Measurements from ENCODE around the gene ADARB2. TPM values are rescaled to one million over a fixed set of nuclear protein-coding genes. Genes with fewer than 3 reads are reported as not detected.

ADARB2 gene
- total and polyA plus RNA-seq, 2 experiments from 2014 or later: 2.0 to 5.0 TPM

GRCh38 chr10:1200866-1201807 is 536.2 kb downstream of the ADARB2 start (continued):
- no peak for TF ChIP-seq ZNF462 (CRISPR knock-in tag; IDR thresholded peaks at IDR 0.05)

- Histone ChIP-seq H3K27me3 (ENCODE audit: insufficient read depth) (no peaks in the 10 kb centered on the region), H3K27ac (ENCODE audit: low read depth) (no peak overlapping the region), H3K36me3 (ENCODE audit: insufficient read depth) (no peaks in the 10 kb centered on the region; the same call in 1 of the 2 replicates), H3K79me2 (replicated peaks; ENCODE audit: insufficient read depth) (no peaks in the 10 kb centered on the region), H3K4me1 (ENCODE audit: insufficient read depth) (peaks cover 4% of the 10 kb centered on the region; the same call in 1 of the 2 replicates), H3K9me2 (ENCODE audit: insufficient read depth) (no peaks in the 10 kb centered on the region), H2AFZ (no peak overlapping the region), H3K4me3 (no peak overlapping the region), H4K20me1 (replicated peaks; ENCODE audit: insufficient read depth) (no peaks in the 10 kb centered on the region), H3K4me2 (no peak overlapping the region), H3F3A (replicated peaks; ENCODE audit: low read depth) (no peaks in the 10 kb centered on the region)
- H3K27ac Mint-ChIP-seq: no peak overlapping the region
- no peak for TF ChIP-seq JUNB (IDR thresholded peaks at IDR 0.05; ENCODE audit: unreplicated experiment)
- H3K9me3 Mint-ChIP-seq: no peaks in the 10 kb centered on the region
- peaks cover 18% of the 10 kb centered on the region for H3K27me3 Mint-ChIP-seq (ENCODE audit: insufficient read depth, low read depth, poor library complexity)
- no peaks in the 10 kb centered on the region for H3K36me3 Mint-ChIP-seq (ENCODE audit: low read depth)
- ATAC-seq (peak; percentile 23), DNase-seq (ENCODE audit: low spot score) (no peak)
- no peak overlapping the region for H3K4me3 Mint-ChIP-seq
- peaks cover 34% of the 10 kb centered on the region for H3K4me1 Mint-ChIP-seq
Observed at GRCh38 chr10:1199897-1200721, 537.2 kb downstream of the ADARB2 start.
